HEK293 (cell line): ENCODE measurements around the gene TLDC2.
A peak's percentile ranks its signal among the peaks of the same experiment; 100 is the strongest.

Source experiments
- CTCF ChIA-PET: fragments of 350-600 bp; formaldehyde crosslinking; extraction: SDS; loops from one replicate; lab custom pipeline; 2021; ENCODE audit warnings: antibody characterized with exemption; lab: Yijun Ruan, JAX
- POLR2A ChIA-PET: fragments of 300-600 bp; formaldehyde crosslinking; extraction: SDS; loops from one replicate; lab custom pipeline; 2020; ENCODE audit warnings: antibody characterized with exemption, inconsistent platforms; lab: Yijun Ruan, JAX
- H3K27ac ChIP-seq: fragments of 200-500 bp; sonication (Bioruptor generic); 2 replicates; pipeline ENCODE4 v1.5.1; 2014; ENCODE audit warnings: low read depth, low read length, control low read depth, inconsistent platforms; ENCODE audit errors: extremely low read depth
- H3K36me3 ChIP-seq, 2 experiments: fragments of 200-500 bp in 1 of 2; sonication (Bioruptor generic) in 1 of 2; 1 replicate in 1 of 2; 2 replicates in 1 of 2; pipeline ENCODE4 v1.5.1; 2014 to 2017; ENCODE audit warnings: inconsistent platforms in 2 of 2, low read length in 2 of 2; ENCODE audit not compliant: control insufficient read depth in 2 of 2, insufficient read depth in 1 of 2
- H3K4me1 ChIP-seq: fragments of 200-500 bp; sonication (Bioruptor generic); 2 replicates; pipeline ENCODE4 v1.5.1; 2014; ENCODE audit warnings: mild to moderate bottlenecking, low read length, inconsistent platforms; ENCODE audit not compliant: control insufficient read depth, insufficient read depth
- H3K4me3 ChIP-seq: 2 replicates; pipeline ENCODE4 v1.5.1; 2011; ENCODE audit warnings: low read depth, mild to moderate bottlenecking, control low read depth, low read length, moderate library complexity
- H3K9me3 ChIP-seq: fragments of 200-500 bp; sonication (Bioruptor generic); 2 replicates; pipeline ENCODE4 v1.5.1; 2014; ENCODE audit warnings: low read depth, low read length, inconsistent platforms; ENCODE audit not compliant: control insufficient read depth, insufficient read depth
- GLI2 ChIP-seq: fragments of 450-650 bp; formaldehyde crosslinking; IDR thresholded peaks from 2 replicates; pipeline ENCODE4; 2017; ENCODE audit warnings: missing biosample characterization, missing genetic modification characterization, low read depth, borderline replicate concordance
- GLIS1 ChIP-seq: fragments of 450-650 bp; formaldehyde crosslinking; IDR thresholded peaks from 2 replicates; pipeline ENCODE4 v1.5.1; 2016; ENCODE audit warnings: missing biosample characterization, missing genetic modification characterization
- KLF1 ChIP-seq: fragments of 450-650 bp; formaldehyde crosslinking; IDR thresholded peaks from 2 replicates; pipeline ENCODE4 v1.5.1; 2016; ENCODE audit warnings: missing biosample characterization, missing genetic modification characterization
- PRDM1 ChIP-seq: fragments of 450-650 bp; formaldehyde crosslinking; IDR thresholded peaks from 2 replicates; pipeline ENCODE4; 2016; ENCODE audit warnings: missing biosample characterization, missing genetic modification characterization
- SP2 ChIP-seq: fragments of 450-650 bp; formaldehyde crosslinking; IDR thresholded peaks from 2 replicates; pipeline ENCODE4 v1.5.1; 2016; ENCODE audit warnings: missing biosample characterization, missing genetic modification characterization
- ZFP37 ChIP-seq: fragments of 450-650 bp; formaldehyde crosslinking; IDR thresholded peaks from 2 replicates; pipeline ENCODE4 v1.5.1; 2016; ENCODE audit warnings: missing biosample characterization, missing genetic modification characterization
- ZNF114 ChIP-seq: fragments of 450-650 bp; formaldehyde crosslinking; IDR thresholded peaks from 2 replicates; pipeline ENCODE4 v1.5.0; 2017; ENCODE audit warnings: missing biosample characterization, missing genetic modification characterization
- ZNF138 ChIP-seq: fragments of 450-650 bp; formaldehyde crosslinking; IDR thresholded peaks from 2 replicates; pipeline ENCODE4 v1.5.1; 2016; ENCODE audit warnings: missing biosample characterization, missing genetic modification characterization, borderline replicate concordance
- ZNF248 ChIP-seq: fragments of 450-650 bp; formaldehyde crosslinking; IDR thresholded peaks from 2 replicates; pipeline ENCODE4 v1.5.1; 2017; ENCODE audit warnings: missing biosample characterization, missing genetic modification characterization
- ZNF274 ChIP-seq, 2 experiments: fragments of 200-500 bp in 1 of 2; fragments of 450-650 bp in 1 of 2; sonication (Bioruptor generic) in 1 of 2; formaldehyde crosslinking in 1 of 2; IDR thresholded peaks; 2 replicates each; pipeline versions ENCODE4 v1.5.1 to v1.6.1; 2014 to 2016; ENCODE audit warnings: borderline replicate concordance in 1 of 2, inconsistent platforms in 1 of 2, low read length in 1 of 2, missing biosample characterization in 1 of 2, missing genetic modification characterization in 1 of 2
- ZNF561 ChIP-seq: fragments of 450-650 bp; IDR thresholded peaks from 2 replicates; pipeline ENCODE4 v1.5.1; 2018; ENCODE audit warnings: missing biosample characterization, missing genetic modification characterization, borderline replicate concordance
- ZNF585B ChIP-seq: fragments of 450-650 bp; formaldehyde crosslinking; IDR thresholded peaks from 2 replicates; pipeline ENCODE4 v1.5.1; 2016; ENCODE audit warnings: missing biosample characterization, missing genetic modification characterization
- ZNF596 ChIP-seq: fragments of 450-650 bp; IDR thresholded peaks from 2 replicates; pipeline ENCODE4 v1.5.0; 2018; ENCODE audit warnings: missing biosample characterization, mild to moderate bottlenecking, missing genetic modification characterization, moderate library complexity
- ZNF660 ChIP-seq: fragments of 450-650 bp; IDR thresholded peaks from 2 replicates; pipeline ENCODE4 v1.5.1; 2018; ENCODE audit warnings: missing biosample characterization, mild to moderate bottlenecking, missing genetic modification characterization
- ZNF677 ChIP-seq: fragments of 450-650 bp; IDR thresholded peaks from 2 replicates; pipeline ENCODE4 v1.5.0; 2018; ENCODE audit warnings: missing biosample characterization, mild to moderate bottlenecking, missing genetic modification characterization, moderate library complexity
- ZNF843 ChIP-seq: fragments of 450-650 bp; formaldehyde crosslinking; IDR thresholded peaks from 2 replicates; pipeline ENCODE4 v1.5.1; 2016; ENCODE audit warnings: missing biosample characterization, missing genetic modification characterization
- TF ChIP-seq, protein P1 (sequence below): fragments of 450-650 bp; IDR thresholded peaks from 2 replicates; pipeline ENCODE4 v1.5.1; 2018; ENCODE audit warnings: missing biosample characterization, mild to moderate bottlenecking, missing genetic modification characterization
- TF ChIP-seq, protein P2 (sequence below): fragments of 450-650 bp; formaldehyde crosslinking; IDR thresholded peaks from 2 replicates; pipeline ENCODE4 v1.5.0; 2017; ENCODE audit warnings: missing biosample characterization, missing genetic modification characterization, borderline replicate concordance
- TF ChIP-seq, protein P3 (sequence below): fragments of 450-650 bp; formaldehyde crosslinking; IDR thresholded peaks from 2 replicates; pipeline ENCODE4 v1.5.1; 2016; ENCODE audit warnings: missing biosample characterization, missing genetic modification characterization
- TF ChIP-seq, protein P4 (sequence below): fragments of 450-650 bp; formaldehyde crosslinking; IDR thresholded peaks from 2 replicates; pipeline ENCODE4 v1.5.1; 2016; ENCODE audit warnings: missing biosample characterization, missing genetic modification characterization
- TF ChIP-seq, protein P5 (sequence below): fragments of 450-650 bp; formaldehyde crosslinking; IDR thresholded peaks from 2 replicates; pipeline ENCODE4 v1.5.1; 2017; ENCODE audit warnings: missing biosample characterization, missing genetic modification characterization
- TF ChIP-seq, protein P6 (sequence below): fragments of 450-650 bp; formaldehyde crosslinking; IDR thresholded peaks from 2 replicates; pipeline ENCODE4 v1.5.1; 2016; ENCODE audit warnings: missing biosample characterization, missing genetic modification characterization

Gene TLDC2

DNA sequence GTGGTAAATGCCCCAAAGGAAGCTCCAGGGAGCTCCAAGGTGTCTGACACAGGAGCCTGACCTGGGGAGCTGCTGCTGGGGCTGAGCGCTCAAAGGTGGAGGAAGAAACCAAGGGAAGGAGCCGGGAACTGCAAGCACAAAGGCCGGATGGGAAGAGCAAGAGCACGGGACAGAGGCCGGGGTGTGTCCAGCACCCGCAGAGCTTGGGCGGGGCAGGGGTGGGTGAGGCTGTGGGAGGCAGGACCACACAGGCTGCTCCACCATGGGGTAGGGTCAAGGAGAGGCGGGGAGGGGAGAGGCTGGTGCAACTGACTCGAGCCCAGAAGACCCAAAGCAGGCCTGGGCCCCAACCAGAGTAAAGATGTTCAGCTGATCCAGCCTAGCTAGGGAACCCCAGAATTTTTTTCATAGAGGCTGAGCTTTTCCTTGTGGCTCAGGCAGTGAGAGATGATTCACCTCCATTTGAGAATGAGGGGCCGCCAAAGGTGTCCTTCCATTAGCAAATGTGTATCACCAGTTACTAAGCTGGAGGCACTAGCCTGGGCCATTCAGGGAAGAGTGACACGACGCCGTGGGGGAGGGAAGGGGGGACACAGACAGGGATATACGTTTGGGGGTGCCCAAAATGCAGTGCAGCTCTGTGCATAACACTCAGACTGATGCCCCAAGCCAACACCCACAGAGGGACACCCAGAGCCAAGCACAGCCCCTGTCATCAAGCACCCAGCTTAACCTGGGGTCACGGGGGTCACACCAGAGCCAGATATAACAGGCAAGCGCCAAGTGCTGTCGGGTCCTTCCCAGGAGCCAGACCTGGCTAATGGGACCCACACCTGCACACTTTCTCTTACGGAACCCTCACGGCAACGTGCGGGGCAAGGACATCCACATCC lies 21.3 kb upstream of the TLDC2 start:
- no peaks in the 10 kb centered on the region for H3K9me3 ChIP-seq
- H3K27ac ChIP-seq: no peak overlapping the region
- no peaks in the 10 kb centered on the region for H3K4me1 ChIP-seq
- ChIA-PET POLR2A (interaction anchor here (0.6 to 1.8 kb wide), 3 partner anchors 9 to 95 kb away, joined by 3 to 7 read pairs (median 4); no protein-coding TSS in a partner anchor), CTCF (interaction anchor here (1.0 to 1.2 kb wide), 4 partner anchors 9 to 46 kb away, joined by 3 to 5 read pairs (median 4); no protein-coding TSS in a partner anchor)
- no peak overlapping the region for H3K4me3 ChIP-seq
- peaks cover 0 to 18% of the 10 kb centered on the region in 2 experiments; a peak in 2 of 3 replicates for H3K36me3 ChIP-seq
- no peak for TF ChIP-seq ZNF677
- TF ChIP-seq ZNF274 (IDR thresholded peaks at IDR 0.05; ENCODE audit: low read length): no peak
- no peak for TF ChIP-seq ZNF274 (tag by site-specific recombination; IDR thresholded peaks at IDR 0.05; ENCODE audit: borderline replicate concordance)
- TF ChIP-seq ZNF114: no peak
- no peak for TF ChIP-seq ZNF843
- TF ChIP-seq GLI2 (tag by site-specific recombination): no peak
- TF ChIP-seq, protein P1, sequence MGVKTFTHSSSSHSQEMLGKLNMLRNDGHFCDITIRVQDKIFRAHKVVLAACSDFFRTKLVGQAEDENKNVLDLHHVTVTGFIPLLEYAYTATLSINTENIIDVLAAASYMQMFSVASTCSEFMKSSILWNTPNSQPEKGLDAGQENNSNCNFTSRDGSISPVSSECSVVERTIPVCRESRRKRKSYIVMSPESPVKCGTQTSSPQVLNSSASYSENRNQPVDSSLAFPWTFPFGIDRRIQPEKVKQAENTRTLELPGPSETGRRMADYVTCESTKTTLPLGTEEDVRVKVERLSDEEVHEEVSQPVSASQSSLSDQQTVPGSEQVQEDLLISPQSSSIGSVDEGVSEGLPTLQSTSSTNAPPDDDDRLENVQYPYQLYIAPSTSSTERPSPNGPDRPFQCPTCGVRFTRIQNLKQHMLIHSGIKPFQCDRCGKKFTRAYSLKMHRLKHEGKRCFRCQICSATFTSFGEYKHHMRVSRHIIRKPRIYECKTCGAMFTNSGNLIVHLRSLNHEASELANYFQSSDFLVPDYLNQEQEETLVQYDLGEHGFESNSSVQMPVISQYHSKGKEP (tag by site-specific recombination): no peak
- TF ChIP-seq ZNF138: no peak
- no peak for TF ChIP-seq ZNF585B (tag by site-specific recombination)
- TF ChIP-seq ZNF248 (tag by site-specific recombination): no peak
- no peak for TF ChIP-seq ZNF660 (tag by site-specific recombination)
- TF ChIP-seq, protein P2, sequence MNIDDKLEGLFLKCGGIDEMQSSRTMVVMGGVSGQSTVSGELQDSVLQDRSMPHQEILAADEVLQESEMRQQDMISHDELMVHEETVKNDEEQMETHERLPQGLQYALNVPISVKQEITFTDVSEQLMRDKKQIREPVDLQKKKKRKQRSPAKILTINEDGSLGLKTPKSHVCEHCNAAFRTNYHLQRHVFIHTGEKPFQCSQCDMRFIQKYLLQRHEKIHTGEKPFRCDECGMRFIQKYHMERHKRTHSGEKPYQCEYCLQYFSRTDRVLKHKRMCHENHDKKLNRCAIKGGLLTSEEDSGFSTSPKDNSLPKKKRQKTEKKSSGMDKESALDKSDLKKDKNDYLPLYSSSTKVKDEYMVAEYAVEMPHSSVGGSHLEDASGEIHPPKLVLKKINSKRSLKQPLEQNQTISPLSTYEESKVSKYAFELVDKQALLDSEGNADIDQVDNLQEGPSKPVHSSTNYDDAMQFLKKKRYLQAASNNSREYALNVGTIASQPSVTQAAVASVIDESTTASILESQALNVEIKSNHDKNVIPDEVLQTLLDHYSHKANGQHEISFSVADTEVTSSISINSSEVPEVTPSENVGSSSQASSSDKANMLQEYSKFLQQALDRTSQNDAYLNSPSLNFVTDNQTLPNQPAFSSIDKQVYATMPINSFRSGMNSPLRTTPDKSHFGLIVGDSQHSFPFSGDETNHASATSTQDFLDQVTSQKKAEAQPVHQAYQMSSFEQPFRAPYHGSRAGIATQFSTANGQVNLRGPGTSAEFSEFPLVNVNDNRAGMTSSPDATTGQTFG (tag by site-specific recombination): no peak
- TF ChIP-seq, protein P3, sequence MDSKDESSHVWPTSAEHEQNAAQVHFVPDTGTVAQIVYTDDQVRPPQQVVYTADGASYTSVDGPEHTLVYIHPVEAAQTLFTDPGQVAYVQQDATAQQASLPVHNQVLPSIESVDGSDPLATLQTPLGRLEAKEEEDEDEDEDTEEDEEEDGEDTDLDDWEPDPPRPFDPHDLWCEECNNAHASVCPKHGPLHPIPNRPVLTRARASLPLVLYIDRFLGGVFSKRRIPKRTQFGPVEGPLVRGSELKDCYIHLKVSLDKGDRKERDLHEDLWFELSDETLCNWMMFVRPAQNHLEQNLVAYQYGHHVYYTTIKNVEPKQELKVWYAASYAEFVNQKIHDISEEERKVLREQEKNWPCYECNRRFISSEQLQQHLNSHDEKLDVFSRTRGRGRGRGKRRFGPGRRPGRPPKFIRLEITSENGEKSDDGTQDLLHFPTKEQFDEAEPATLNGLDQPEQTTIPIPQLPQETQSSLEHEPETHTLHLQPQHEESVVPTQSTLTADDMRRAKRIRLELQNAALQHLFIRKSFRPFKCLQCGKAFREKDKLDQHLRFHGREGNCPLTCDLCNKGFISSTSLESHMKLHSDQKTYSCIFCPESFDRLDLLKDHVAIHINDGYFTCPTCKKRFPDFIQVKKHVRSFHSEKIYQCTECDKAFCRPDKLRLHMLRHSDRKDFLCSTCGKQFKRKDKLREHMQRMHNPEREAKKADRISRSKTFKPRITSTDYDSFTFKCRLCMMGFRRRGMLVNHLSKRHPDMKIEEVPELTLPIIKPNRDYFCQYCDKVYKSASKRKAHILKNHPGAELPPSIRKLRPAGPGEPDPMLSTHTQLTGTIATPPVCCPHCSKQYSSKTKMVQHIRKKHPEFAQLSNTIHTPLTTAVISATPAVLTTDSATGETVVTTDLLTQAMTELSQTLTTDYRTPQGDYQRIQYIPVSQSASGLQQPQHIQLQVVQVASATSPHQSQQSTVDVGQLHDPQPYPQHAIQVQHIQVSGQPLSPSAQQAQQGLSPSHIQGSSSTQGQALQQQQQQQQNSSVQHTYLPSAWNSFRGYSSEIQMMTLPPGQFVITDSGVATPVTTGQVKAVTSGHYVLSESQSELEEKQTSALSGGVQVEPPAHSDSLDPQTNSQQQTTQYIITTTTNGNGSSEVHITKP (tag by site-specific recombination): no peak
- TF ChIP-seq, protein P4, sequence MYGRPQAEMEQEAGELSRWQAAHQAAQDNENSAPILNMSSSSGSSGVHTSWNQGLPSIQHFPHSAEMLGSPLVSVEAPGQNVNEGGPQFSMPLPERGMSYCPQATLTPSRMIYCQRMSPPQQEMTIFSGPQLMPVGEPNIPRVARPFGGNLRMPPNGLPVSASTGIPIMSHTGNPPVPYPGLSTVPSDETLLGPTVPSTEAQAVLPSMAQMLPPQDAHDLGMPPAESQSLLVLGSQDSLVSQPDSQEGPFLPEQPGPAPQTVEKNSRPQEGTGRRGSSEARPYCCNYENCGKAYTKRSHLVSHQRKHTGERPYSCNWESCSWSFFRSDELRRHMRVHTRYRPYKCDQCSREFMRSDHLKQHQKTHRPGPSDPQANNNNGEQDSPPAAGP (tag by site-specific recombination): peak; percentile 60; the same call in 1 of the 2 replicates
- TF ChIP-seq, protein P5, sequence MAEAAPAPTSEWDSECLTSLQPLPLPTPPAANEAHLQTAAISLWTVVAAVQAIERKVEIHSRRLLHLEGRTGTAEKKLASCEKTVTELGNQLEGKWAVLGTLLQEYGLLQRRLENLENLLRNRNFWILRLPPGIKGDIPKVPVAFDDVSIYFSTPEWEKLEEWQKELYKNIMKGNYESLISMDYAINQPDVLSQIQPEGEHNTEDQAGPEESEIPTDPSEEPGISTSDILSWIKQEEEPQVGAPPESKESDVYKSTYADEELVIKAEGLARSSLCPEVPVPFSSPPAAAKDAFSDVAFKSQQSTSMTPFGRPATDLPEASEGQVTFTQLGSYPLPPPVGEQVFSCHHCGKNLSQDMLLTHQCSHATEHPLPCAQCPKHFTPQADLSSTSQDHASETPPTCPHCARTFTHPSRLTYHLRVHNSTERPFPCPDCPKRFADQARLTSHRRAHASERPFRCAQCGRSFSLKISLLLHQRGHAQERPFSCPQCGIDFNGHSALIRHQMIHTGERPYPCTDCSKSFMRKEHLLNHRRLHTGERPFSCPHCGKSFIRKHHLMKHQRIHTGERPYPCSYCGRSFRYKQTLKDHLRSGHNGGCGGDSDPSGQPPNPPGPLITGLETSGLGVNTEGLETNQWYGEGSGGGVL: no peak
- peak; percentile 33; the same call in 1 of the 2 replicates for TF ChIP-seq GLIS1 (tag by site-specific recombination)
- TF ChIP-seq PRDM1: no peak
- TF ChIP-seq, protein P6, sequence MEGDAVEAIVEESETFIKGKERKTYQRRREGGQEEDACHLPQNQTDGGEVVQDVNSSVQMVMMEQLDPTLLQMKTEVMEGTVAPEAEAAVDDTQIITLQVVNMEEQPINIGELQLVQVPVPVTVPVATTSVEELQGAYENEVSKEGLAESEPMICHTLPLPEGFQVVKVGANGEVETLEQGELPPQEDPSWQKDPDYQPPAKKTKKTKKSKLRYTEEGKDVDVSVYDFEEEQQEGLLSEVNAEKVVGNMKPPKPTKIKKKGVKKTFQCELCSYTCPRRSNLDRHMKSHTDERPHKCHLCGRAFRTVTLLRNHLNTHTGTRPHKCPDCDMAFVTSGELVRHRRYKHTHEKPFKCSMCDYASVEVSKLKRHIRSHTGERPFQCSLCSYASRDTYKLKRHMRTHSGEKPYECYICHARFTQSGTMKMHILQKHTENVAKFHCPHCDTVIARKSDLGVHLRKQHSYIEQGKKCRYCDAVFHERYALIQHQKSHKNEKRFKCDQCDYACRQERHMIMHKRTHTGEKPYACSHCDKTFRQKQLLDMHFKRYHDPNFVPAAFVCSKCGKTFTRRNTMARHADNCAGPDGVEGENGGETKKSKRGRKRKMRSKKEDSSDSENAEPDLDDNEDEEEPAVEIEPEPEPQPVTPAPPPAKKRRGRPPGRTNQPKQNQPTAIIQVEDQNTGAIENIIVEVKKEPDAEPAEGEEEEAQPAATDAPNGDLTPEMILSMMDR (tag by site-specific recombination): no peak
- peak; percentile 21; the same call in 1 of the 2 replicates for TF ChIP-seq SP2 (tag by site-specific recombination)
- peak; percentile 99 for TF ChIP-seq KLF1
- no peak for TF ChIP-seq ZFP37 (tag by site-specific recombination)
- no peak for TF ChIP-seq ZNF596 (tag by site-specific recombination)
- no peak for TF ChIP-seq ZNF561
